ENCODE measurements around the gene CLCNKA.
"Not testable (repeated sequence)": the region's sequence is repeated elsewhere in the genome, so short reads cannot be mapped to it uniquely, and the experiment has no call there.

- not testable (repeated sequence) for TF ChIP-seq EZH2phosphoT487 (IDR thresholded peaks at IDR 0.05; ENCODE audit: borderline replicate concordance, low read length); CTCF (conservative IDR thresholded peaks at IDR 0.05; ENCODE audit: low read depth, low read length)
Measured at GRCh38 chr1:16051949-16052348, 30.1 kb downstream of the CLCNKA start.

Data from PC-3 (cell line).